ENCODE data around the gene TMEM135.
"Not testable (repeated sequence)": the region's sequence is repeated elsewhere in the genome, so short reads cannot be mapped to it uniquely, and the experiment has no call there.

TMEM135 gene

GRCh38 chr11:87081358-87081757, 43.6 kb downstream of the TMEM135 start:
- no peak for DNase-seq

DNA sequence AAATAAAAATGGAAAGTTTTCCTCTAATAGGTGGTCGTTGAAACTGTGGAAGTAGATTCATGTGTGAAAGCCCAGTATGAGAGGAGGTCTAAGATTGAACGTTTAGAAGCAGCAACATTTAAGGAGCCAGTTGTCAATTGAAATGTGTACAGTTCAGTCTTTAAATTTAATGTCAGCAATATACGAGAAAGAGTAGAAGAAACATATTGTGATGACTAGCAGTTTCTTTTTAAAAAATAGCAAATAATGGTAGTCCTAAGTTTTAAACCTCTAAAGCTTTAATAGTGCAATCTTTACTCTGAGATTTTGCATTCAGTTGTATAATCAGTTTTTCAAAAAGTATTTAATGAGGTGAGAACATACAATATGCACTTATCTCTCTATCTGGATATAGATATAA, 44.9 kb downstream of the TMEM135 start:
- DNase-seq = no peak

GRCh38 chr11:87083029-87083428, 45.3 kb downstream of the TMEM135 start:
- DNase-seq = no peak

GRCh38 chr11:87092159-87092558, 54.4 kb downstream of the TMEM135 start:
- no peak for DNase-seq

- no peak for DNase-seq
These were observed 54.8 kb downstream of the TMEM135 start for GRCh38 chr11:87092567-87092966.

DNA sequence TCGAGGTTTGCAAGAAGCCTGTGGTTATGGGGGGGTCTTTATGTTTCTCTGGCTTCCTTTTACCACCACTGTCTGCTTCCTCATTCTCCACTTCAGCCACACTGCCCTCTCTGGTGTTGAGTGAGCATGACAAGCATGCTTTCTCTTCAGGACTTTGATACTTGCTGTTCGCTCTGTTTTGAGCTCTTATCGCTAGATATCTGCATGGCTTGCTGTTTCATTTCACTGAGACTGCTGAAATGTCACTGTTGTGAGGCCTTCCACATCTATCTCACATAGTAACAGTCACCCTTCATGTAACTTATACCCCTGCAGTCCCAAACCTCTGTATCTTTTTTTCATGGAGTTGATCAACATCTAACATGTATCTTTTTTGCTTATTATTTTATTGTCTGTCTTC, 59.8 kb downstream of the TMEM135 start:
- peak; percentile 38 for DNase-seq

- DNase-seq = no peak
These were observed 64.3 kb downstream of the TMEM135 start for GRCh38 chr11:87101956-87102580.

- DNase-seq = not testable (repeated sequence)
These were observed 68.1 kb downstream of the TMEM135 start for GRCh38 chr11:87105826-87106225.

GRCh38 chr11:87107379-87107778, 69.6 kb downstream of the TMEM135 start:
- not testable (repeated sequence) for DNase-seq

- no peak for DNase-seq
These were observed 72.9 kb downstream of the TMEM135 start for GRCh38 chr11:87110443-87111131.

DNA sequence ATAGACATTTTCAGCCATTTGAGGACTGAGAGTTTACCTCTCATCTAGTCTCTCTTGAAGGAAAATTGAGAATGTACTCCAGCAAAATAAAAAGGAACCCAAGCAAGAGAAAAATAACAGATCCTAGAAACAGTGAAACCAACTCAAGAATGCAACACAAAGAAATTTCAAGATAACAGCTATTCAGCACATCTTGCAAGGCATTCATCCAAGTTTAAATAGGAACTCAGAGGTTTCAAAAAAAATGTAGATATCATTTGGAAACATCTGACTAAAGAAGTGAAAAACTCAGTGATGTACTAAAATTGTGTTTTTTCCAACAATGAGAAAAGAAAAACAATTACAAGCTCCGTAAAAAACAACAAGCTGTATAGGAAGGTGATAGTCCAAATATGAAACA, 76.4 kb downstream of the TMEM135 start:
- no peak for DNase-seq

GRCh38 chr11:87116185-87116584, 78.5 kb downstream of the TMEM135 start:
- no peak for DNase-seq

- no peak for DNase-seq
These were observed 83.2 kb downstream of the TMEM135 start for GRCh38 chr11:87120937-87121336.

GRCh38 chr11:87122852-87123251, 85.1 kb downstream of the TMEM135 start:
- DNase-seq = no peak

GRCh38 chr11:87125257-87125656, 87.5 kb downstream of the TMEM135 start:
- DNase-seq = no peak

- no peak for DNase-seq
These were observed 89.4 kb downstream of the TMEM135 start for GRCh38 chr11:87127101-87127500.

- no peak for DNase-seq
These were observed 90.6 kb downstream of the TMEM135 start for GRCh38 chr11:87128372-87128771.

- no peak for DNase-seq
These were observed 96.9 kb downstream of the TMEM135 start for GRCh38 chr11:87134524-87135106.

GRCh38 chr11:87136236-87136635, 98.5 kb downstream of the TMEM135 start:
- DNase-seq = no peak

DNA sequence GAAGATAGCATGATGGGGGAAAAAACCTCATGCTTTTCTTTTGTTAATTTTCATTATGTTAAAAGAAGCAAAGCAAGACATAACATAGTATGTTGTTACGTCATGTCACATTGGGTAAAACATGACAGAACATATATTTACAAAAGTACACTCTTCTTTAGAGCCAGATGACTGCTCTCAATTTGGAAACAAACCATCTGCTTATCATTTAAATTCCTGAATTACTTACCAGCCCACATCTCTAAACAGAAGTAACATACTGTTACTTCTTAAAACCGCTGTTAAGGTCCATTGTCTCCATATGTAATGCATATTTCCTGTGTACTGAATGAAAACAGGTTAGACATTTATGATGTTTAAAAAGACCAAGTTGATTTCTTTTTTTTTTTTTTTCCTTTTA, 100.0 kb downstream of the TMEM135 start:
- no peak for DNase-seq

DNA sequence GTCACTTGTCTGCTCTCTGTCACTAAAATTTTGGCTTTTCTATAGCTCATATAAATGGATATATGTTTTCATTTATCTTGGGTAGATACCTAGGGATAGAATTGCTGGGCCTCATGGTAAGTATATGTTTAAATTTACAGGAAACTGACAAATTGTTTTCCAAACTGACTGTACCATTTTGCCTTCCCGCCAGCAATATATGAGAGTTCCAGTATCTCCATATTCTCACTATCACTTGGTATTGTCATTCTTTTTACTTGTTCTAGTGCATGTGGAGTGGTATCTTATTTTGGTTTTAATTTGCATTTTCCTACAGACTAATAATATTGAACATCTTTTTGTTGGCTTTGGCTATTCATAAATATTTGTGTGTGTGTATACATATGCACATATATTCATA, 101.7 kb downstream of the TMEM135 start:
- DNase-seq = no peak

- no peak for DNase-seq
These were observed 103.6 kb downstream of the TMEM135 start for GRCh38 chr11:87141322-87141721.

DNA sequence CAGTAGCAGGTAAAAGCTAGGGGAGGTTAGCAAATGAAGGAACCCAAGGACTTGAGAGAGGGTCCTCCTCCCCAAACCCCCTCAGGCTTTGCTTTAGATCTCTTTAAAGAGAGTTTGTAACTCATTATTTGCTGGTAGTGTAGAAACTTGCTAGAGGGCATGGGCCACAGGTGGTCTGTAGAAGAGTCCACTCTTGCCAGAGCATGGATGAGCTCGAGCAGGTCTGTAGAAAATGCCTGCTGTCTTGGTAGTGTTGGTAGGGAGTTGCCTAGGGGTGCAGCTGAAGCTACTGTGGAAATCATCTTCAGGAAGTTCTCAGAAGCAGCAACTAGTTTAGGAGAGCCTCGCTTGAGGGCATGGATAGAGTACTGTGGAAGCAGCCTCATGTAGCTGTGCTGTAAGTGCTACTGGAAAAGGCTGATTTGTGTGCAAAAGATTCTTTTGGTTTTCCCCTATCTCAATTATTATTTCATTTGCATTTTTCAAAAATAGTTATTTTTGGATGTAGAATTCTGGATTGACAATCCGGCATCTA, 104.3 kb downstream of the TMEM135 start:
- DNase-seq = no peak

DNA sequence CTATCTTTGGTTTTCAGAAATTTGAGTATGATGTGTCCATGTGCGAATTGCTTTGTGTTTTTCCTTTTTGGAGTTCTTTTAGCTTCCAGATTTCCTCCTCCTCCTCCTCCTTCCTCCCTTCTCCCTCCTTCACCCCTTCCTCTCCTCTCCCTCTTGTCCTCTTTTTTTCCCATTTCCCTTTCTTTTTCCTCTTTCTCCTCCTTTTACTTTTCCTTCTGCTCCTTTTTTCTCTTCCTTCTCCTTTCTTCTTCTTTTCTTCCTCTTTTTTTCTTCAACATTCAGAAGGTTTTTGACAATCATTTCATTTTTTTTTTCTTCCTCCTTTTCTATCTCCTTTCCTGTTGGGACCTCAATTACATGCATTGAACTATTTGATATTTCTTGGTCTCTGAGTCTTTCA, 104.9 kb downstream of the TMEM135 start:
- DNase-seq = no peak
